Mucosa of gallbladder (tissue), 1 donor: Measurements from ENCODE around the gene RAB7B. TPM values are rescaled to one million over a fixed set of nuclear protein-coding genes. Genes with fewer than 3 reads are reported as not detected.

Experiments used
- DNase-seq: peaks from one replicate; pipeline ENCODE4 v3.0.0-alpha.2; 2020; ENCODE audit warnings: low spot score
- total RNA-seq: library from RNA; stranded (reverse); gene quantifications from one replicate; pipeline ENCODE4 v1.2.1, GENCODE V29; 2021
- donor health status: DM: no; HTN: no; CAD: no.

The RAB7B gene
- total RNA-seq, 1 donor from 2014 or later, result 18.7 TPM

- no peak for DNase-seq
Observed at GRCh38 chr1:205948886-205949285, 54.3 kb downstream of the RAB7B start.

GRCh38 chr1:205948039-205948438 lies 55.2 kb downstream of the RAB7B start:
- no peak for DNase-seq

GRCh38 chr1:205947024-205947423 lies 56.2 kb downstream of the RAB7B start:
- DNase-seq, result no peak

- no peak for DNase-seq
Observed at GRCh38 chr1:205945069-205945468, 58.1 kb downstream of the RAB7B start.

- DNase-seq, result no peak
Observed at GRCh38 chr1:205944525-205944924, 58.7 kb downstream of the RAB7B start.

GRCh38 chr1:205943245-205943644 lies 60.0 kb downstream of the RAB7B start, which contains the start of gene SLC26A9:
Gene SLC26A9, minus strand, starts transcription at chr1:205943456. Its CDS starts 7,636 bp downstream, at chr1:205935820.
- no peak for DNase-seq

- DNase-seq, result no peak
Observed at GRCh38 chr1:205942631-205943159, 60.5 kb downstream of the RAB7B start.

GRCh38 chr1:205940710-205941109 lies 62.5 kb downstream of the RAB7B start:
- DNase-seq, result no peak

GRCh38 chr1:205939690-205940330 lies 63.4 kb downstream of the RAB7B start:
- DNase-seq, result no peak

- no peak for DNase-seq
Observed at GRCh38 chr1:205938682-205939081, 64.5 kb downstream of the RAB7B start.

- DNase-seq, result no peak
Observed at GRCh38 chr1:205936846-205937586, 66.2 kb downstream of the RAB7B start.

- DNase-seq, result no peak
Observed at GRCh38 chr1:205936311-205936710, 66.9 kb downstream of the RAB7B start.

- DNase-seq, result no peak
Observed at GRCh38 chr1:205935869-205936268, 67.3 kb downstream of the RAB7B start.

- DNase-seq, result no peak
Observed at GRCh38 chr1:205934788-205935187, 68.4 kb downstream of the RAB7B start.

- DNase-seq, result peak; percentile 73
Observed at GRCh38 chr1:205933671-205934618, 69.2 kb downstream of the RAB7B start.

- no peak for DNase-seq
Observed at GRCh38 chr1:205932776-205933175, 70.4 kb downstream of the RAB7B start.

GRCh38 chr1:205930799-205931281 lies 72.4 kb downstream of the RAB7B start:
- no peak for DNase-seq

GRCh38 chr1:205930195-205930577 lies 73.0 kb downstream of the RAB7B start:
- no peak for DNase-seq

- no peak for DNase-seq
Observed at GRCh38 chr1:205929496-205930194, 73.5 kb downstream of the RAB7B start.

- no peak for DNase-seq
Observed at GRCh38 chr1:205928317-205928716, 74.9 kb downstream of the RAB7B start.

- no peak for DNase-seq
Observed at GRCh38 chr1:205927676-205928075, 75.5 kb downstream of the RAB7B start.
